Thoracic aorta (tissue), 2 donors: ENCODE measurements around the gene ZFX. TPM values are rescaled to one million over a fixed set of nuclear protein-coding genes. Genes with fewer than 3 reads are reported as not detected.

Experiments used
- ATAC-seq: fragments of 150-250 bp; one replicate; pipeline ENCODE4 v1.8.0; 2017; ENCODE audit warnings: low read depth; ENCODE audit not compliant: insufficient number of reproducible peaks, low FRiP score
- DNase-seq: peaks from one replicate; pipeline ENCODE4 v3.0.0-alpha.2; 2020; ENCODE audit warnings: low spot score
- H3K27ac ChIP-seq, 2 donors: fragments of 200-600 bp; sonication (generic); 1 replicate in 1 of 2; 2 replicates in 1 of 2; pipeline ENCODE4 v1.5.1; 2016; ENCODE audit warnings: mild to moderate bottlenecking in 2 of 2, moderate library complexity in 2 of 2
- H3K27me3 ChIP-seq: fragments of 200-600 bp; sonication (generic); replicated peaks from 2 replicates; pipeline ENCODE4 v1.6.0; 2016; ENCODE audit warnings: mild to moderate bottlenecking; ENCODE audit not compliant: insufficient read depth
- H3K36me3 ChIP-seq: fragments of 200-600 bp; sonication (generic); one replicate; pipeline ENCODE4 v1.5.1; 2016
- H3K4me1 ChIP-seq, 2 donors: fragments of 200-600 bp; sonication (generic); 1 replicate in 1 of 2; 2 replicates in 1 of 2; pipeline versions ENCODE4 v1.5.1 to v1.6.0; 2016; ENCODE audit warnings: low read depth in 2 of 2, mild to moderate bottlenecking in 1 of 2; ENCODE audit not compliant: control insufficient read depth in 1 of 2
- H3K4me3 ChIP-seq: fragments of 200-600 bp; sonication (generic); 2 replicates; pipeline ENCODE4 v1.5.1; 2016; ENCODE audit warnings: mild to moderate bottlenecking
- H3K9me3 ChIP-seq: fragments of 200-600 bp; sonication (generic); 2 replicates; pipeline ENCODE4 v1.5.1; 2016
- CTCF ChIP-seq: fragments of 200-600 bp; sonication (generic); IDR thresholded peaks from one replicate; pipeline ENCODE4 v1.5.1; 2019; ENCODE audit warnings: antibody characterized with exemption
- total RNA-seq, 2 donors: library from RNA; depleted of rRNA; stranded (reverse); fragments of >200 nt; gene quantifications; one replicate each; pipeline versions ENCODE4 v1.1.0 to v1.2.3, GENCODE V29; 2016

ZFX gene
- total RNA-seq, 2 donors from 2014 or later: 38.4 to 39.7 TPM

GRCh38 chrX:24257011-24257410 is 107.5 kb downstream of the ZFX start:
- Histone ChIP-seq H3K9me3 (no peaks in the 10 kb centered on the region), H3K36me3 (no peaks in the 10 kb centered on the region), H3K27me3 (no peaks in the 10 kb centered on the region), H3K4me1 (no peaks in the 10 kb centered on the region), H3K27ac (no peak overlapping the region), H3K4me3 (no peak overlapping the region)
- ATAC-seq (no peak), DNase-seq (no peak)
- no peak for TF ChIP-seq CTCF

GRCh38 chrX:24259544-24260240 is 110.2 kb downstream of the ZFX start:
- no peak overlapping the region for H3K27ac ChIP-seq
- no peak for DNase-seq
- no peak for ATAC-seq

GRCh38 chrX:24260842-24261550 is 111.5 kb downstream of the ZFX start:
- no peak overlapping the region for H3K27ac ChIP-seq
- no peaks in the 10 kb centered on the region for H3K9me3 ChIP-seq
- no peaks in the 10 kb centered on the region for H3K27me3 ChIP-seq
- H3K36me3 ChIP-seq: no peaks in the 10 kb centered on the region
- no peak overlapping the region for H3K4me3 ChIP-seq
- no peaks in the 10 kb centered on the region for H3K4me1 ChIP-seq
- no peak for DNase-seq
- TF ChIP-seq CTCF: no peak
- no peak for ATAC-seq

More at GRCh38 chrX:24259544-24260240, 110.2 kb downstream of the ZFX start:
- Histone ChIP-seq H3K4me3 (no peak overlapping the region), H3K27me3 (no peaks in the 10 kb centered on the region), H3K36me3 (no peaks in the 10 kb centered on the region), H3K9me3 (no peaks in the 10 kb centered on the region), H3K4me1 (no peaks in the 10 kb centered on the region)
- no peak for TF ChIP-seq CTCF

GRCh38 chrX:24262309-24262708 is 112.8 kb downstream of the ZFX start:
- no peak for DNase-seq
- Histone ChIP-seq H3K4me1 (no peaks in the 10 kb centered on the region), H3K27ac (no peak overlapping the region), H3K9me3 (no peaks in the 10 kb centered on the region), H3K36me3 (no peaks in the 10 kb centered on the region), H3K27me3 (no peaks in the 10 kb centered on the region), H3K4me3 (no peak overlapping the region)
- ATAC-seq: no peak
- no peak for TF ChIP-seq CTCF

GRCh38 chrX:24264383-24264782 is 114.9 kb downstream of the ZFX start:
- TF ChIP-seq CTCF: no peak
- no peak overlapping the region for H3K4me3 ChIP-seq
- no peaks in the 10 kb centered on the region for H3K9me3 ChIP-seq
- no peak for ATAC-seq
- H3K27ac ChIP-seq: no peak overlapping the region
- no peaks in the 10 kb centered on the region for H3K36me3 ChIP-seq
- no peaks in the 10 kb centered on the region for H3K4me1 ChIP-seq
- no peak for DNase-seq
- H3K27me3 ChIP-seq: no peaks in the 10 kb centered on the region

Other genes with a start within 250 kb of the ZFX start
- gene APOO, start 241.8 kb upstream of the ZFX start, total RNA-seq: 1 to 10 TPM; 1.5 to 5.1 TPM
- not detected for gene CXorf58, start 241.7 kb upstream of the ZFX start, total RNA-seq
- 10 to 100 TPM in 1 of 2 donors, 1 to 10 TPM in 1; 4.7 to 13.1 TPM for gene KLHL15, start 122.5 kb upstream of the ZFX start, total RNA-seq
- gene EIF2S3, start 94.8 kb upstream of the ZFX start, total RNA-seq: 100 to 1,000 TPM in 1 of 2 donors, 10 to 100 TPM in 1; 71.5 to 100 TPM
- gene SUPT20HL2, start 164.3 kb downstream of the ZFX start, total RNA-seq: not detected
- gene SUPT20HL1, start 210.9 kb downstream of the ZFX start, total RNA-seq: not detected